Skin of body (tissue), 2 donors: Measurements from ENCODE around the gene NME5. TPM values are rescaled to one million over a fixed set of nuclear protein-coding genes. Genes with fewer than 3 reads are reported as not detected.

Experiments used
- DNase-seq: peaks from one replicate; lab custom pipeline; 2025; lab: John Stamatoyannopoulos, UW
- total RNA-seq: library from RNA; depleted of rRNA; stranded (reverse); fragments of >200 nt; gene quantifications from one replicate; pipeline ENCODE4 v1.2.3, GENCODE V29; 2014

NME5 gene
- total RNA-seq, 1 donor from 2014 or later = 1.3 TPM

DNA sequence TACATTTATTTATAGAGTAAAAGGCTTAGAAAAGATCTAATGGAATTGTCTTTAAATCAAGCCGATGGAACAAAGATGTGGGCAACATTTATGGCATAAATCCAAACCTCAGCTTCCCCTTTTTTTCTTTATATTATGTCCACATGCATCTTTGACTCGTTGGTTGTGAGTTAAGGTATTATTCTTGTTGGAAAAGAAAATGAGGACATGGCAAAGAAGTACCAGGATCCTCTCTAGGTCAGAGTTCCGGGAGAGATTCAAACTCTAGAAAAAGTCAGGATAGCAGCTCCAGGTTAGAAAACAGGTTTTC, 508 bp upstream of the NME5 start:
- DNase-seq = no peak

- no peak for DNase-seq
These were observed 6.7 kb downstream of the NME5 start for GRCh38 chr5:138132543-138132942.

GRCh38 chr5:138129347-138129746, 9.9 kb downstream of the NME5 start:
- no peak for DNase-seq

DNA sequence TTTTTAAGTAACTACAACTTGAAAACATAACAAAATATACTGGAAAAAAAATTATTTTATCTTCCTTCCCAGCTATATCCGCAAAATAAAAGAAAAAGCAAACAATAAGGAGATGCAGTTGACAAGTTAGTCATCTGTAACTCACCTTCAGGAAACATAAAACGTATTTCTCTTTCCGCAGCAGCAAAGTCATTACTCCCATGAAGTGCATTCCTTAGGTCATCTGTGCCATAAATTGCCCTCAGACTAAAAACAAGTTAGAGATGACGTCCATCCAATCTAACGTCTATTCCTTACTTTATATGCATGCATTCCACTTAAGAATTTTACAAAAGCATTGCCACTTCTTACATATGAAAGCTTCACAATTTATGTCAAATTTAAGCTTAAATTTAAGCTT, 10.9 kb downstream of the NME5 start:
- DNase-seq = no peak

- DNase-seq = no peak
These were observed 24.0 kb downstream of the NME5 start for GRCh38 chr5:138115254-138115653.

GRCh38 chr5:138111937-138112336, 27.3 kb downstream of the NME5 start:
- DNase-seq = no peak

DNA sequence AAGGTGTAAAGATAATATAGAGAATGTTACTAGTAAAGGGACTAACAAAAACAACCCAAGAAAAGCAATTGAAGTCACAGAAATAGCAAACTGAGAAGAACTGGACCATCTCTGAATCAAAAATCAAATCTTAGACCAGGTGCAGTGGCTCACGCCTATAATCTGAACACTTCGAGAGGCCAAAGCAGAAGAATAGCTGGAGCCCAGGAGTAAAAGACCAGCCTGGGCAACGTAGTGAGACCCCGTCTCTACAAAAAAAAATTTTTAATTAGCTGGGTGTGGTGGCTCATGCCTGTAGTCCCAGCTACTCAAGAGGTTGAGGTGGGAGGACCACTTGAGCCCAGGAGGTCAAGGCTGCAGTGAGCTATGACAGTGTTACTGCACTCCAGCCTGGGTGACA, 28.0 kb downstream of the NME5 start:
- no peak for DNase-seq

DNA sequence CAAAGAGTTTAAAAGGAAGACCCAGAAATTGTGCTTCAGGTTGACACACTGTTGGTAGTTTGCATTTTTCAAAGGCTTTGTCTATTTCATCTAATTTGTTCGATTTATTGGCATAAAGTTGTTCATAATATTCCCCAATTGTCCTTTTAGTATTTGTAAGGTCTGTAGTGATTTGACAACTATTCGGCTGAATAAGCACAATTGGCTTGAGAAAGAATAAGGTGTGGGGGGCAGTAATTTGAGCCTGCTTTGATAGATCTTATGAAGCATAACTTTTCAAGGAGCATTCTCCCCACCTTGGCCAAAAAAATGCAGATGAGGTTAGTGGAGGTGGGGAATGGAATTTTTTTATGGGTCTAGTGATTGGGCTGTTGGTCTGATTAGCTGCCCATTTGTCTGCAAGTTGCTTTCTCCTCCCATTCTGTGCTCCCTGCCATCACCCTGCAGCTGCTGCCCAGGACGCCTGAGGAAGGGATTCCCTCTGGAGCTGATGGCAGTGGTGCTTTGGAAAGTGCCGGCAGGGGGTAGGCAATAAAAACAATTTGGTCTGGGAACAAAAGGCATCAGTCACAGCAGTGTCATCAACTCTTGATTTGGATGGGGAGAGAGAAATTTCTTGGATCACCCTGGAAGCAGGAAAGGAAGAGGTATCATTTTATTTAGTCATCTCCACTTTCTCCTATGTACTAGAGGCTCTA, 28.8 kb downstream of the NME5 start:
- DNase-seq = no peak

DNA sequence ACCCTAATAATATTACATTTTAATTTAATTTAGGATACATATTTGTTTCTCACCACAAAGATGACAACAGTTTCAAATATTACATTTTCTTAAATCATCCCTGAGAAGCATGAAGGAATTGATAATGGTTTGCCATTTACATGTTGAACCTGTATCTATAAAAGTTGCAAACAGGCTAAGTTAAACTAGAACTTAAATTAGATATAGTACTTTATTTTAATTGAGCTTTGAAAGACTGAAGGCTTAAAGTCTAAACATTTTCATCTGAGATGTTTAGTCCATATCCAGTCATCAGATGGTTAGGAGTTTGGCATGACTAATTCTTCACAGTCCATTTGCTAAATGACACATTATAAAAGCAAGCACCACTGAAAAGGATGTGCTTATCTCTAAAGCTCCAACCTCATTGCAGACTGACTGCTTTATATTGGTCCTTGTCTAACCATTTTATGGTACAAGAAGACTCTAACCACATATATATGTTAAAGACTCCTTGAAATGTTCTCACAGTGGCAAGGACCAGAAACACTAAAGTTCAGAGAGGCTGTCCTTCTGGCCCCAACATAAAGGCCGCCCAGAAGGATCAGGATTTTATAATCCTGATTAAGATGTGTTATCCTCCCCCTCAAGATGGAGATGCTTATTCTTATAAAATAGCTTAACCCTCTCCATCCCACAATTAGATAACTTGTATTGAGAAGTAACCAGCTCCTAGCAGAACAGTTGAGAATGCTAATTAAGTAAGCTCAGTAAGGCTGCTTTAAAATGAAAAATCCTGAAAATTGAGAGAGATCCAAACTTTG, 29.6 kb downstream of the NME5 start:
- no peak for DNase-seq

- DNase-seq = no peak
These were observed 32.0 kb downstream of the NME5 start for GRCh38 chr5:138107213-138107612.

DNA sequence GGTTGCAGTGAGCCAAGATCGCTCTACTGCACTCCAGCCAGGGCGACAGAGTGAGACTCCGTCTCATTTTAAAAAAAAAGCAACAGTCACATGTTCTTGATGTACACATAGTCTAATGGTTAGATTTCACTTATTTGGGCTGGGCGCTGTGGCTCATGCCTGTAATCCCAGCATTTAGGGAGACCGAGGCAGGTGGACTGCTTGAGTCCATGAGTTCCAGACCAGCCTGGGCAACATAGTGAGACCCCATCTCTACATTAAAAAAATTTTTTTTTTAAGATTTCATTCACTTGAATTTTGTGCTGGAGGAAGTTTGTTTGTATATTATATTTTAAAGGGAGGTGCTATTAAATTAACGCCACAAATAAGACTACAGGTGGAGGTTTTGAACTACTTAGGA, 33.5 kb downstream of the NME5 start:
- no peak for DNase-seq

DNA sequence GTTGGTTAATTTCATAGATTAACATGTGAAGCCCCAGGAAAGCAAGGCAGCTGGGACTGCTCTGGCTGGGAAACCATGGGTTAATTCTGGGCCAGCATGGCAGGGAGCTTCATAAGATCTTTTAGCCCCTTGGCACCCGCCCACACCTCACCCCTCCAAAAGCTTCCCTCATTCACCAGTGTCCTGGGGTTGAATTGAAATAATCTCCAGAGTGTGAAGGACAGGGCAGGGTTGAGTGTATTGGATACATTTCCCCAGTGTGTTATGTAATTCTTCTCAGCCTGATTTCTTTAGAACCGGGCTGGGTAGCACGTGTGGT, 36.0 kb downstream of the NME5 start:
- no peak for DNase-seq

DNA sequence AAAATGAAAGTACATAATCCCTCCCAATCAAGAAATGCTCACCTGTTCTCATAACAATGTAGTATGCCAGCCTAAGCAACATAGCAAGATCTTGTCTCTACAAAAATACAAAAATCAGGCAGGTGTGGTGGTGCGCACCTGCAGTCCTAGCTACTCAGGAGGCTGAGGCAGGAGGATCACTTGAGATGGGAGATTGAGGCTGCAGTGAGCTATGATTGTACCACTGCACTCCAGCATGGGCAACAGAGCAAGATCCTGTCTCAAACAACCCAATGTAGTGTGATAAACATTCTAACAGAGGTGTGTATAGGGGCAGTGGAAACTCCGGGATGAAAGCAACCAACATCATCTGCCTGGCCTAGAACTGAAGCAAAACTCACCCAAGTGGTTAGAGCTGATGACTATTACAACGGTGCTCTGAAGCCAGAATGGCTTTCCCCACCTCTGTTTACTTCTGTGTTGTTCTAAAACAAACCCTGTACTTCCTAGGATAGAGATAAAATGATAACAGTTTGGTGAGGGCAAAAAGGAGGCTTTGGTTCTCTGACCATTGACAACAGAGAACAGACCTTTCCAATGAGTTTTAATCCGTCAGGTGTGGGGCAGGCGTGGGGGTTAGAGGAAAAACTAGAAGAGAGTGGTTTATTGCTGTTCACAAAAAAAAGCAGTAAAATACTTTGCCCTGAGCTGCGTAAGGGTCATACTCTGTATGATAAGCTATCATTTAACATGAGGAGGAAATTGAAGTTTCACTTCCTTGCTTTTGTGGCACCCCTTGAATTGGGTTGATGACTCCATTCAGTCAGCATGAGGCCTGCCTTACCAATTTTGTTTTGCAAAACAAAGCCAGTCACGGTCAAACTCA, 36.5 kb downstream of the NME5 start:
- no peak for DNase-seq

GRCh38 chr5:138096997-138097828, 42.0 kb downstream of the NME5 start:
- no peak for DNase-seq

GRCh38 chr5:138096363-138096762, 42.9 kb downstream of the NME5 start:
- no peak for DNase-seq

GRCh38 chr5:138095100-138095907, 43.9 kb downstream of the NME5 start:
- DNase-seq = no peak

- no peak for DNase-seq
These were observed 46.2 kb downstream of the NME5 start for GRCh38 chr5:138093036-138093435.

GRCh38 chr5:138092301-138092700, 46.9 kb downstream of the NME5 start:
- no peak for DNase-seq

DNA sequence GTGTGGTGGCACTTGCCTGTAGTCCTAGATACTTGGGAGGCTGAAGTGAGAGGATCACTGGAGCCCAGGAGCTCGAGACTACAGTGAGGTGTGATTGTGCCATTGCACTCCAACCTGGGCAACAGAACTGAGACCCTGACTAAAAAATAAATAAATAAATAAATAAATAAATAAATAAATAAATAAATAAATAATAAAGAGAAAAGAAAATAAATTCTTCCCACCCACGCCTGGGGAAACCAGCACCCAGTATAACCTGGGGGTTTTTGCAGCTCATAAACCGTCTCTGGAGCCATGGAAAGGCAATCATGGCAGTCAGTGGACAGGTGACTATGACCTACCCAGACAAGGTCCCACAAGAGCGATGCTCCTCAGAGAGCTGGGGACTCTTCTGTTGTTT, 47.5 kb downstream of the NME5 start:
- no peak for DNase-seq

DNA sequence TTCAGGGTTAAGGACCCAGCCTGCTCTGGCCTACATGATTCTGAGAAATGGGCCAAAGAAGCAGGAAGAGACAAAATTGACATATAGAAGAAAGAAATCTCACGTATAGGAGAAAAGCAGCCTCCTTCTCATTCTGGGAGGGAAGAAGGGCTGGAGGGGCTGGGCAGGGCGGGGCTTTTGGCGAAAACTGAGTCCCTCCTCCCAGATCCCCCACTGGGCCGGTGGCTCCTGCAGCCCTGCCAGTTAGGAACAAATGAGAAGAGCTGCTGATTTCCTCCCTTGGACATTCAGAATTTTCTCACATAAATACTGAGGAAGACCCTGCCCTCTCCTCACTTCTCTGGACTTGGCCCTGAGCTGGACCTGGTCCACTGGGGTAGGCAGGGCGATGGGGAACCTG, 55.5 kb downstream of the NME5 start, which contains the start of gene WNT8A:
TSS of gene WNT8A (plus strand) at position 332 of the 400 bp plus-strand sequence. CDS start 95 bp downstream, outside the sequence.
- no peak for DNase-seq

DNA sequence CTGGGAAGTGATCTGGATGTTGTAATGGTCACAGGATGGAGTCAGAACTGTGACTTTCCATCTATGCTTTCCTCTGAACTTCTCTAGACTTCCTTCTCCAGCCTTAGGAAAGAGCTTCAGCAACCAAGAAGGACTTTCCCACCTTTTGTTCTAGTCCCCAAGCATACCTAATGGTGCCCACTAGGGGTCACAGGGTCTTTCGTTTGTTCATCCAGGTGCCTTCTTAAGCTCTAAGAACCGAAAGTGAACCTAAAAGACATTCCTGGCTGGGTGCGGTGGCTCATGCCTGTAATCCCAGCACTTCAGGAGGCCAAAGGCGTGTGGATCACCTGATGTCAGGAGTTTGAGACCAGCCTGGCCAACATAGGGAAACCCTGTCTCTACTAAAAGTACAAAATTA, 57.2 kb downstream of the NME5 start:
- DNase-seq = no peak
